A673 (cell line): Measurements from ENCODE around the gene SELENOF.

ENCODE experiments used
- CTCF ChIP-seq: fragments of 300-800, 200-600 bp; sonication (generic); conservative IDR thresholded peaks from 2 replicates; pipeline ENCODE4 v1.5.1; 2017; ENCODE audit warnings: low read depth, mild to moderate bottlenecking, antibody characterized with exemption, low read length, moderate library complexity, mixed read lengths
- EZH2 ChIP-seq: fragments of 200-600 bp; sonication (generic); IDR thresholded peaks from 2 replicates; pipeline ENCODE4 v1.6.1; 2017; ENCODE audit warnings: borderline replicate concordance, low read depth, mild to moderate bottlenecking, mixed read lengths, antibody characterized with exemption, low read length; ENCODE audit not compliant: poor library complexity, severe bottlenecking

GRCh38 chr1:86912281-86912900 is 1.5 kb downstream of the SELENOF start:
- TF ChIP-seq CTCF (no peak), EZH2 (no peak)
